Lung microvascular endothelial cell (primary cell): ENCODE measurements around the gene NFATC1. TPM values are rescaled to one million over a fixed set of nuclear protein-coding genes. Genes with fewer than 3 reads are reported as not detected.
A peak's percentile ranks its signal among the peaks of the same experiment; 100 is the strongest.

ENCODE experiments used
- DNase-seq, 2 donors: peaks; one replicate each; pipeline versions ENCODE4 v3.0.0 to v3.0.0-alpha.2; 2010; ENCODE audit warnings: low read depth in 2 of 2
- total RNA-seq: library from RNA; depleted of rRNA; stranded (reverse); fragments of >200 nt; gene quantifications from 2 replicates; pipeline ENCODE4 v1.2.1, GENCODE V29; 2014

Gene NFATC1
- total RNA-seq, 1 donor from 2014 or later: 20.8 TPM

GRCh38 chr18:79440316-79441110 lies 44.8 kb downstream of the NFATC1 start:
- no peak for DNase-seq

GRCh38 chr18:79441420-79441819 lies 45.7 kb downstream of the NFATC1 start:
- no peak for DNase-seq

- DNase-seq: no peak
Measured at GRCh38 chr18:79442508-79443221, 46.9 kb downstream of the NFATC1 start.

- DNase-seq: no peak
Measured at GRCh38 chr18:79445221-79445620, 49.5 kb downstream of the NFATC1 start.

GRCh38 chr18:79445696-79446561 lies 50.2 kb downstream of the NFATC1 start:
- no peak for DNase-seq

- DNase-seq: no peak
Measured at GRCh38 chr18:79446931-79447330, 51.2 kb downstream of the NFATC1 start.

GRCh38 chr18:79447703-79448367 lies 52.1 kb downstream of the NFATC1 start:
- no peak for DNase-seq

- DNase-seq: no peak
Measured at GRCh38 chr18:79448621-79449020, 52.9 kb downstream of the NFATC1 start.

GRCh38 chr18:79449551-79450288 lies 54.0 kb downstream of the NFATC1 start:
- DNase-seq: no peak

- no peak for DNase-seq
Measured at GRCh38 chr18:79450289-79451080, 54.8 kb downstream of the NFATC1 start.

GRCh38 chr18:79451237-79452125 lies 55.8 kb downstream of the NFATC1 start:
- DNase-seq: no peak

- no peak for DNase-seq
Measured at GRCh38 chr18:79452190-79452990, 56.7 kb downstream of the NFATC1 start.

- no peak for DNase-seq
Measured at GRCh38 chr18:79452991-79453645, 57.4 kb downstream of the NFATC1 start.

GRCh38 chr18:79453816-79454735 lies 58.3 kb downstream of the NFATC1 start:
- DNase-seq: peak; percentile 82 to 83

- no peak for DNase-seq
Measured at GRCh38 chr18:79455261-79455660, 59.5 kb downstream of the NFATC1 start.
